ENCODE data around the gene LRRC74B. TPM values are rescaled to one million over a fixed set of nuclear protein-coding genes. Genes with fewer than 3 reads are reported as not detected.

Gene LRRC74B, protein sequence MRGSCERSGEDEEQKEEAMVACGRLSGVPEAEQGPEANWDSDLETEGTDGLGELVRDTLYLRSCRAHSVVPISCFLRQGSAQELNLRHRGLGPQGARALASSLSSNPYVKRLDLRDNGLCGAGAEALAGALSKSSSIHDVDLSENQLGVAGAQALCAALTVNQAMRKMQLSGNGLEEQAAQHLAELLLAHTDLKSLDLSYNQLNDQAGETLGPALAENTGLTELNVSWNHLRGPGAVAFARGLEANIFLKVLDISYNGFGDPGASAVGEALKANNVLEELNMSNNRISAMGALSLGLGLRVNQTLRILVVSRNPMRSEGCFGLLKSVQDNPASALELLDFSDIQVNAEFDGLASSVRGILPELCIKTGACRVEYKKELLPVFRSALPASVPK
- 0.18 TPM in 1 of 3 replicates, not detected in the others for total RNA-seq

DNA sequence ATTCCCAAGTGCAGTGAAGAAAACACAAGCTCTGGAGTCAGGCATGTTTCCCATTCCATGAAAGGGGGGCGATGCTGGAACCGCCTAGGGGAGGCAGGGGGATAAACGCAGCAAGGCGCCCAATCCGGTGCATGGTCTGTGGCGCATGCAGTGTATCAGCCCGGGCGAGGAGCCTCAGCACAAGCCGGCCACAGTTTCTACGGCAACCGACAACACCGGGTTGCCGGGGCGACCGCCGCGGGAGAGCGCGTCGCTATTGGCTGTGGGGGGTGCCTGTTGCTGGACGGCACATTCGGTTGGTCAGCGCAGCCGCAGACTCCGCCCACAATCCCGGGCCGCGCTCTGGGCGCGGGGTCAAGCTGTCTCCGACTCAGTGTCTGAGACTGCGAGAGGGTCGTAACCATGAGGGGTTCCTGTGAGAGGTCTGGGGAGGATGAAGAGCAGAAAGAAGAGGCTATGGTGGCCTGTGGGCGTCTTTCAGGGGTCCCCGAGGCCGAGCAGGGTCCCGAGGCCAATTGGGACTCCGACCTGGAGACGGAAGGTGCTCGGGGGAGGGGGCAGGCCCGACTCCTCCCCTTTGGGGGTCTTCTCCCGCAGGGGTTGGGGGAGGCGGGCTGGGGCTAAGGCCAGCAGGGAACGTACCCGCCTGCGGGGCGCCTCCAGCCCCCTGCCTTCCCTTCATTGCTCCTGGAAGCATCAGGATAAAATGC is at the start of gene LRRC74B:
Gene LRRC74B (plus strand): TSS at position 362 of the 710 bp plus-strand sequence. CDS start 41 bp downstream, at position 403.
- H3K4me3 Mint-ChIP-seq, result peak within 1 kb of the TSS; percentile 95
- H3K4me1 Mint-ChIP-seq, result peaks cover 22% of the 10 kb centered on the region

DNA sequence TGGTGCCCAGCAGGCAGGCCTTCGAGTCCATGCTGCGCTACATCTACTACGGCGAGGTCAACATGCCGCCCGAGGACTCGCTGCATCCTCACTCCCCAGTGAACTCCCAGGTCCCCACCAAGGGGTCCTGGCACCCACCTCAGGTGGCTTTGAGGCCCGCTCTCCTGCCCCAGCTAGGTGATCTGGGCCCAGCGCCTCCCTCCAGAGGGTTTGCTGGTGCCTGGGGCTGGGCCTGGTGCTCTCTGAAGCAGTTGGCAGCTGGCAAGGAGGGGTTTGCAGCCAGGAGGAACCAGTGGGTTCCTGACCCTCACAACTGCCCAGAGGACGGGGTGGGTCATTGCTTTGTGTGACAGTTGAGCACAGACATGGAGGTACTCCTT is 49.7 kb upstream of the LRRC74B start:
- H3K9me3 Mint-ChIP-seq, result no peaks in the 10 kb centered on the region

More for the DNA sequence above, at the start of gene LRRC74B:
- Mint-ChIP-seq H3K36me3 (no peaks in the 10 kb centered on the region), H3K27me3 (ENCODE audit: low read depth) (no peaks in the 10 kb centered on the region), H3K9me3 (no peaks in the 10 kb centered on the region), H3K27ac (peak within 1 kb of the TSS; percentile 97)
- no peak for TF ChIP-seq CTCF (IDR thresholded peaks at IDR 0.05; ENCODE audit: unreplicated experiment)
- peak; percentile 86 to 91 for DNase-seq (ENCODE audit: low spot score in 2 of 2, unreplicated experiment in 2 of 2)

DNA sequence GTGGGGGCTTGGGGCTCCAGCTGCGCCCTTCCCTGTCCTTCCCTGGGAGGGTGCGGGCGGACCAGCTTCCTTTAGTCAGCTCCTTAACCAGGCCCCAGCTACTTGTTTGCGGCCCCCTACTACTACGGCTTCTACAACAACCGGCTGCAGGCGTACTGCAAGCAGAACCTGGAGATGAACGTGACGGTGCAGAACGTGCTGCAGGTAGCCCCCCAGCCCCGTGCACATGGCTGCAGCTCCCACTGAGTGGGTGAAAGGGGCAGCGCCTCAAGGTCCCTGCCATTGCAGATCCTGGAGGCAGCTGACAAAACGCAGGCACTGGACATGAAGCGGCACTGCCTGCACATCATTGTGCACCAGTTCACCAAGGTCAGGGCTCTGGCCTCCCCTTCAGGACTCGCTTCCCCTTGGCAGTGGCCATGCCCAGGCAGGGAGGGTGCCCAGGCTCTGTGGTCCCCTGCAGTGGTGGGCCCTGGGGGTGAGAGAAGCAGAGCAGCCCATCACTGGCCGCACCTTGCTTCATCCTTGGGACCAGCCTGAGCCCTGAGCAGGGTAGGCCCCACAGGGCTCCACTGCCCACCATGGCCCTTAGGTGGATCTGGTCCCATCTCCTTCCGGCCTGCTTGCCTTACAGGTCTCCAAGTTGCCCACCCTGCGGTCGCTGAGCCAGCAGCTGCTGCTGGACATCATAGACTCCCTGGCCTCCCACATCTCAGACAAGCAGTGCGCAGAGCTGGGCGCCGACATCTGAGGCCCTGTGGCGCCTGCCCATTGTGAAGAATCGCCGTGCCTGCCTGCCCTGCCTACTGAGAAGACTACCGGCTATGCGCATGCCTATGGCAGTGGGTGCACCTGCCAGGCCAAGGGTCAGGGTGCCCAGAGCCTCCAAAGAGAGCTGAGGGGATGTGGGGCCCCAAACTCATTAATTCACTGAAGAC is 48.9 kb upstream of the LRRC74B start:
- H3K4me3 Mint-ChIP-seq, result no peak overlapping the region
- no peak for DNase-seq (ENCODE audit: low spot score in 2 of 2, unreplicated experiment in 2 of 2)
- no peaks in the 10 kb centered on the region for H3K27me3 Mint-ChIP-seq (ENCODE audit: low read depth)
- no peak overlapping the region for H3K27ac Mint-ChIP-seq
- TF ChIP-seq CTCF (IDR thresholded peaks at IDR 0.05; ENCODE audit: unreplicated experiment), result no peak
- peaks cover 2% of the 10 kb centered on the region for H3K36me3 Mint-ChIP-seq
- H3K9me3 Mint-ChIP-seq, result no peaks in the 10 kb centered on the region
- H3K4me1 Mint-ChIP-seq, result peaks cover 17% of the 10 kb centered on the region

More for the DNA sequence above, 49.7 kb upstream of the LRRC74B start:
- Mint-ChIP-seq H3K36me3 (peaks cover 2% of the 10 kb centered on the region), H3K4me3 (no peak overlapping the region), H3K27ac (no peak overlapping the region), H3K4me1 (peaks cover 11% of the 10 kb centered on the region), H3K27me3 (ENCODE audit: low read depth) (no peaks in the 10 kb centered on the region)
- TF ChIP-seq CTCF (IDR thresholded peaks at IDR 0.05; ENCODE audit: unreplicated experiment), result no peak
- DNase-seq (ENCODE audit: low spot score in 2 of 2, unreplicated experiment in 2 of 2), result no peak

DNA sequence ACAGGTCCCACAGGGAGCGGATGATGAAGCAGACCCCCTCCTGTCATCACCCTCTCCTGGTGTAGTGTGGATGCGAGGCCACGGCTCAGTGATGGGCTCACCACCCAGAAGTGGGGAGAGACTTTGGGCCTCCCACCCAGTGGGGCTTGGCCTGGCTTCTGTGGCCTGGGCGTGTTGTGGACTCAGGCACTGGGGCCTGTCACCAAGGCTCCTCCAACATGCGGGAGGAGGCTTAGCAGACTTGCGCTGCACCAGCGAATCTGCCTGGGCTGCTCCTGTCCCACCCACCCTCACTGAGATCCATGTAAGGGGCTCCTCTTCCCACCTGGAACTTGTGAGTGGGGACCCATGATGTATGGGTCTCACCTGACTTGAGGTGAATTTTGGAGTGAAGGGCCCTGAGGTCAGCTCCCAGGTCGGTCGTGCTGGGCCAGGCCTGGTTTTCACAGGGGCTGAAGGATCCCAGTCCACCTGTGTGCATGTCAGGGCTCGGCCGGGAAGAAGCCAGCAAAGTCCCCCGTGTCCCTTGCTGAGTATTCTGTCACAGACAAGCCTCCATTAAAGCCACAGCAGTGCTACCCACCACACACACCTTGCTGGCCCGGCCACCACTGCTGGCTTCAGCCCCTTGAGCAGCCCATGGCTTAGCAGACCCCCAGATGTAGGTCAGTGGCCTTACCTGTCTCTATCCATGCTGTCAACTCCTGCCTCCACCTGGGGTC is 48.0 kb upstream of the LRRC74B start:
- no peak for DNase-seq (ENCODE audit: low spot score in 2 of 2, unreplicated experiment in 2 of 2)
- no peaks in the 10 kb centered on the region for H3K9me3 Mint-ChIP-seq
- H3K27me3 Mint-ChIP-seq (ENCODE audit: low read depth), result no peaks in the 10 kb centered on the region
- TF ChIP-seq CTCF (IDR thresholded peaks at IDR 0.05; ENCODE audit: unreplicated experiment), result no peak
- peaks cover 21% of the 10 kb centered on the region for H3K4me1 Mint-ChIP-seq
- H3K36me3 Mint-ChIP-seq, result peaks cover 2% of the 10 kb centered on the region
- no peak overlapping the region for H3K4me3 Mint-ChIP-seq
- no peak overlapping the region for H3K27ac Mint-ChIP-seq

All from mesothelial cell of epicardium (in vitro differentiated cells).